HEK293 (cell line): ENCODE results near the gene IRX3.

ENCODE experiments used
- CTCF ChIA-PET: fragments of 350-600 bp; formaldehyde crosslinking; extraction: SDS; loops from one replicate; lab custom pipeline; 2021; ENCODE audit warnings: antibody characterized with exemption; lab: Yijun Ruan, JAX
- POLR2A ChIA-PET: fragments of 300-600 bp; formaldehyde crosslinking; extraction: SDS; loops from one replicate; lab custom pipeline; 2020; ENCODE audit warnings: antibody characterized with exemption, inconsistent platforms; lab: Yijun Ruan, JAX
- H3K27ac ChIP-seq: fragments of 200-500 bp; sonication (Bioruptor generic); 2 replicates; pipeline ENCODE4 v1.5.1; 2014; ENCODE audit warnings: low read depth, low read length, control low read depth, inconsistent platforms; ENCODE audit errors: extremely low read depth
- H3K36me3 ChIP-seq, 2 experiments: fragments of 200-500 bp in 1 of 2; sonication (Bioruptor generic) in 1 of 2; 1 replicate in 1 of 2; 2 replicates in 1 of 2; pipeline ENCODE4 v1.5.1; 2014 to 2017; ENCODE audit warnings: inconsistent platforms in 2 of 2, low read length in 2 of 2; ENCODE audit not compliant: control insufficient read depth in 2 of 2, insufficient read depth in 1 of 2
- H3K4me1 ChIP-seq: fragments of 200-500 bp; sonication (Bioruptor generic); 2 replicates; pipeline ENCODE4 v1.5.1; 2014; ENCODE audit warnings: mild to moderate bottlenecking, low read length, inconsistent platforms; ENCODE audit not compliant: control insufficient read depth, insufficient read depth
- H3K4me3 ChIP-seq: 2 replicates; pipeline ENCODE4 v1.5.1; 2011; ENCODE audit warnings: low read depth, mild to moderate bottlenecking, control low read depth, low read length, moderate library complexity
- H3K9me3 ChIP-seq: fragments of 200-500 bp; sonication (Bioruptor generic); 2 replicates; pipeline ENCODE4 v1.5.1; 2014; ENCODE audit warnings: low read depth, low read length, inconsistent platforms; ENCODE audit not compliant: control insufficient read depth, insufficient read depth
- GLI4 ChIP-seq: fragments of 450-650 bp; formaldehyde crosslinking; IDR thresholded peaks from 2 replicates; pipeline ENCODE4 v1.5.1; 2016; ENCODE audit warnings: missing biosample characterization, missing genetic modification characterization
- HOXA7 ChIP-seq: sonication (generic); formaldehyde crosslinking; IDR thresholded peaks from 2 replicates; pipeline ENCODE4 v1.8.1; 2022; ENCODE audit warnings: missing genetic modification reagents, borderline replicate concordance
- HOXC10 ChIP-seq: sonication (generic); formaldehyde crosslinking; IDR thresholded peaks from 2 replicates; pipeline ENCODE4 v1.8.1; 2023; ENCODE audit warnings: mild to moderate bottlenecking, missing genetic modification reagents
- TSHZ1 ChIP-seq: fragments of 450-650 bp; formaldehyde crosslinking; IDR thresholded peaks from 2 replicates; pipeline ENCODE4 v1.5.1; 2016; ENCODE audit warnings: missing biosample characterization, missing genetic modification characterization, borderline replicate concordance
- ZBTB17 ChIP-seq: fragments of 450-650 bp; formaldehyde crosslinking; IDR thresholded peaks from 2 replicates; pipeline ENCODE4 v1.5.1; 2016; ENCODE audit warnings: missing biosample characterization, missing genetic modification characterization
- ZBTB8A ChIP-seq: fragments of 450-650 bp; formaldehyde crosslinking; IDR thresholded peaks from 2 replicates; pipeline ENCODE4 v1.5.1; 2016; ENCODE audit warnings: missing biosample characterization, missing genetic modification characterization
- ZEB2 ChIP-seq: fragments of 450-650 bp; formaldehyde crosslinking; IDR thresholded peaks from 2 replicates; pipeline ENCODE4 v1.5.1; 2016; ENCODE audit warnings: missing biosample characterization, missing genetic modification characterization
- ZFHX2 ChIP-seq: fragments of 450-650 bp; formaldehyde crosslinking; conservative IDR thresholded peaks from 2 replicates; pipeline ENCODE4 v1.5.1; 2016; ENCODE audit warnings: missing biosample characterization, missing genetic modification characterization
- ZNF239 ChIP-seq: fragments of 450-650 bp; formaldehyde crosslinking; IDR thresholded peaks from 2 replicates; pipeline ENCODE4 v1.5.1; 2016; ENCODE audit warnings: missing biosample characterization, missing genetic modification characterization
- ZNF274 ChIP-seq, 2 experiments: fragments of 200-500 bp in 1 of 2; fragments of 450-650 bp in 1 of 2; sonication (Bioruptor generic) in 1 of 2; formaldehyde crosslinking in 1 of 2; IDR thresholded peaks; 2 replicates each; pipeline versions ENCODE4 v1.5.1 to v1.6.1; 2014 to 2016; ENCODE audit warnings: borderline replicate concordance in 1 of 2, inconsistent platforms in 1 of 2, low read length in 1 of 2, missing biosample characterization in 1 of 2, missing genetic modification characterization in 1 of 2
- ZNF341 ChIP-seq: fragments of 450-650 bp; formaldehyde crosslinking; IDR thresholded peaks from 2 replicates; pipeline ENCODE4; 2016; ENCODE audit warnings: low read depth, missing biosample characterization, missing genetic modification characterization
- ZNF37A ChIP-seq: fragments of 450-650 bp; IDR thresholded peaks from 2 replicates; pipeline ENCODE4 v1.5.1; 2018; ENCODE audit warnings: missing biosample characterization, missing genetic modification characterization
- ZNF404 ChIP-seq: fragments of 450-650 bp; formaldehyde crosslinking; IDR thresholded peaks from 2 replicates; pipeline ENCODE4 v1.5.1; 2017; ENCODE audit warnings: missing biosample characterization, missing genetic modification characterization
- ZNF571 ChIP-seq: fragments of 450-650 bp; formaldehyde crosslinking; IDR thresholded peaks from 2 replicates; pipeline ENCODE4 v1.5.0; 2017; ENCODE audit warnings: missing biosample characterization, missing genetic modification characterization
- ZNF624 ChIP-seq: fragments of 450-650 bp; formaldehyde crosslinking; IDR thresholded peaks from 2 replicates; pipeline ENCODE4 v1.5.1; 2017; ENCODE audit warnings: missing biosample characterization, missing genetic modification characterization
- TF ChIP-seq, protein P1 (sequence below): fragments of 450-650 bp; formaldehyde crosslinking; IDR thresholded peaks from 2 replicates; pipeline ENCODE4 v1.5.1; 2017; ENCODE audit warnings: missing biosample characterization, missing genetic modification characterization
- TF ChIP-seq, protein P2 (sequence below): fragments of 450-650 bp; formaldehyde crosslinking; IDR thresholded peaks from 2 replicates; pipeline ENCODE4 v1.5.1; 2016; ENCODE audit warnings: missing biosample characterization, missing genetic modification characterization
- TF ChIP-seq, protein P3 (sequence below): fragments of 450-650 bp; formaldehyde crosslinking; IDR thresholded peaks from 2 replicates; pipeline ENCODE4 v1.5.1; 2017; ENCODE audit warnings: missing biosample characterization, missing genetic modification characterization
- TF ChIP-seq, protein P4 (sequence below): fragments of 450-650 bp; formaldehyde crosslinking; IDR thresholded peaks from 2 replicates; pipeline ENCODE4 v1.5.1; 2016; ENCODE audit warnings: missing biosample characterization, missing genetic modification characterization
- TF ChIP-seq, protein P5 (sequence below): fragments of 450-650 bp; formaldehyde crosslinking; IDR thresholded peaks from 2 replicates; pipeline ENCODE4 v1.5.1; 2017; ENCODE audit warnings: missing biosample characterization, missing genetic modification characterization

Gene IRX3

DNA sequence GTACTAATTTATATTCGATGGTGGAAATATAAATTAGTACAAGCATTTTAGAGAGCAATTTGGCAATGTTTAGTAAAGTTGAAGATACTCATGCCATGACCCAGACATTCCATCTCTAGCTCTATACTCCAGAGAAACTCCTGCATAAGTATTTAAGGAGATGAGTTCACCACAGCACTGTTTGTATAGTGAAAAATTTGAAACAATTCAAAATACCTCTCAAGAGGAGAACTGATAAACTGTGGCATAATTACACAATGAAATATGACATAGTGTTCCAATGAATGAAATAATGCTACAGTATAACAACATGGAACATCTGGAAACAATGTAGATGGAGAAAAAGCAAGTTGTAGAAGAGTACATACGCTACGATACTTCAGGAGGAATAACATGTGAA is 48.6 kb upstream of the IRX3 start:
- ChIA-PET POLR2A (no interaction called here), CTCF (no interaction called here)
- TF ChIP-seq, protein P1, sequence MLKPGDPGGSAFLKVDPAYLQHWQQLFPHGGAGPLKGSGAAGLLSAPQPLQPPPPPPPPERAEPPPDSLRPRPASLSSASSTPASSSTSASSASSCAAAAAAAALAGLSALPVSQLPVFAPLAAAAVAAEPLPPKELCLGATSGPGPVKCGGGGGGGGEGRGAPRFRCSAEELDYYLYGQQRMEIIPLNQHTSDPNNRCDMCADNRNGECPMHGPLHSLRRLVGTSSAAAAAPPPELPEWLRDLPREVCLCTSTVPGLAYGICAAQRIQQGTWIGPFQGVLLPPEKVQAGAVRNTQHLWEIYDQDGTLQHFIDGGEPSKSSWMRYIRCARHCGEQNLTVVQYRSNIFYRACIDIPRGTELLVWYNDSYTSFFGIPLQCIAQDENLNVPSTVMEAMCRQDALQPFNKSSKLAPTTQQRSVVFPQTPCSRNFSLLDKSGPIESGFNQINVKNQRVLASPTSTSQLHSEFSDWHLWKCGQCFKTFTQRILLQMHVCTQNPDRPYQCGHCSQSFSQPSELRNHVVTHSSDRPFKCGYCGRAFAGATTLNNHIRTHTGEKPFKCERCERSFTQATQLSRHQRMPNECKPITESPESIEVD (tag by site-specific recombination): peak; percentile 57; the same call in 1 of the 2 replicates
- TF ChIP-seq HOXA7 (no peak), ZFHX2 (tag by site-specific recombination) (no peak)
- H3K9me3 ChIP-seq: no peaks in the 10 kb centered on the region
- H3K36me3 ChIP-seq: no peaks in the 10 kb centered on the region
- H3K27ac ChIP-seq: no peak overlapping the region
- H3K4me3 ChIP-seq: no peak overlapping the region
- 0 out of 2 replicates have a peak, but pooled peaks cover 2% of the 10 kb centered on the region for H3K4me1 ChIP-seq

DNA sequence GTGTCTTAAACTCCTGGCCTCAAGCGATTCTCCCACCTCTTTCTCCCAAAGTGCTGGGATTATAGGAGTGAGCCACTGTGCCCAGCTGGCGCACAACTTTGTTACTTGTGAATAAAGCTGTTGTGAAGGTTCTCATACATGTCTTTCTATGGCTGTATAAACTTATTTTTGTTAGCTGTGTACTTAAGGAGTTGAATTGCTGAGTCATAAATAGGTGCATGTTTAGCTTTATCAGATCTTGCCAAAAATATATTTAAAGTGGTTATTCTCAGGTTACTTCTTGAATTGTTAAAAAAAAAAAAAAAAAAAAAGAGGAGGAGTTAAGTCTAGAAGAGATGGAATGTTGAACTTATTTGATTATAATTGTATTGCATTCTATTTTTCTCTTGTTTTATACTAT is 47.6 kb upstream of the IRX3 start:
- CTCF ChIA-PET: interaction anchor here (0.6 kb wide), 1 partner anchor 1167 kb away, joined by 5 read pairs; no protein-coding TSS in a partner anchor
- TF ChIP-seq ZNF571: no peak
- no peak for TF ChIP-seq ZNF37A (tag by site-specific recombination)
- TF ChIP-seq ZNF624: no peak
- TF ChIP-seq TSHZ1: no peak
- no peak for TF ChIP-seq ZNF274 (IDR thresholded peaks at IDR 0.05; ENCODE audit: low read length)
- no peak for TF ChIP-seq ZNF274 (tag by site-specific recombination; IDR thresholded peaks at IDR 0.05; ENCODE audit: borderline replicate concordance)
- TF ChIP-seq, protein P2, sequence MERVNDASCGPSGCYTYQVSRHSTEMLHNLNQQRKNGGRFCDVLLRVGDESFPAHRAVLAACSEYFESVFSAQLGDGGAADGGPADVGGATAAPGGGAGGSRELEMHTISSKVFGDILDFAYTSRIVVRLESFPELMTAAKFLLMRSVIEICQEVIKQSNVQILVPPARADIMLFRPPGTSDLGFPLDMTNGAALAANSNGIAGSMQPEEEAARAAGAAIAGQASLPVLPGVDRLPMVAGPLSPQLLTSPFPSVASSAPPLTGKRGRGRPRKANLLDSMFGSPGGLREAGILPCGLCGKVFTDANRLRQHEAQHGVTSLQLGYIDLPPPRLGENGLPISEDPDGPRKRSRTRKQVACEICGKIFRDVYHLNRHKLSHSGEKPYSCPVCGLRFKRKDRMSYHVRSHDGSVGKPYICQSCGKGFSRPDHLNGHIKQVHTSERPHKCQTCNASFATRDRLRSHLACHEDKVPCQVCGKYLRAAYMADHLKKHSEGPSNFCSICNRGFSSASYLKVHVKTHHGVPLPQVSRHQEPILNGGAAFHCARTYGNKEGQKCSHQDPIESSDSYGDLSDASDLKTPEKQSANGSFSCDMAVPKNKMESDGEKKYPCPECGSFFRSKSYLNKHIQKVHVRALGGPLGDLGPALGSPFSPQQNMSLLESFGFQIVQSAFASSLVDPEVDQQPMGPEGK (tag by site-specific recombination): no peak
- no peak for TF ChIP-seq GLI4 (tag by site-specific recombination)
- TF ChIP-seq, protein P3, sequence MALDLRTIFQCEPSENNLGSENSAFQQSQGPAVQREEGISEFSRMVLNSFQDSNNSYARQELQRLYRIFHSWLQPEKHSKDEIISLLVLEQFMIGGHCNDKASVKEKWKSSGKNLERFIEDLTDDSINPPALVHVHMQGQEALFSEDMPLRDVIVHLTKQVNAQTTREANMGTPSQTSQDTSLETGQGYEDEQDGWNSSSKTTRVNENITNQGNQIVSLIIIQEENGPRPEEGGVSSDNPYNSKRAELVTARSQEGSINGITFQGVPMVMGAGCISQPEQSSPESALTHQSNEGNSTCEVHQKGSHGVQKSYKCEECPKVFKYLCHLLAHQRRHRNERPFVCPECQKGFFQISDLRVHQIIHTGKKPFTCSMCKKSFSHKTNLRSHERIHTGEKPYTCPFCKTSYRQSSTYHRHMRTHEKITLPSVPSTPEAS (tag by site-specific recombination): no peak
- TF ChIP-seq ZNF341 (tag by site-specific recombination): no peak
- TF ChIP-seq ZBTB8A (tag by site-specific recombination): no peak
- no peak for TF ChIP-seq HOXC10 (CRISPR knock-in tag)
- TF ChIP-seq, protein P4, sequence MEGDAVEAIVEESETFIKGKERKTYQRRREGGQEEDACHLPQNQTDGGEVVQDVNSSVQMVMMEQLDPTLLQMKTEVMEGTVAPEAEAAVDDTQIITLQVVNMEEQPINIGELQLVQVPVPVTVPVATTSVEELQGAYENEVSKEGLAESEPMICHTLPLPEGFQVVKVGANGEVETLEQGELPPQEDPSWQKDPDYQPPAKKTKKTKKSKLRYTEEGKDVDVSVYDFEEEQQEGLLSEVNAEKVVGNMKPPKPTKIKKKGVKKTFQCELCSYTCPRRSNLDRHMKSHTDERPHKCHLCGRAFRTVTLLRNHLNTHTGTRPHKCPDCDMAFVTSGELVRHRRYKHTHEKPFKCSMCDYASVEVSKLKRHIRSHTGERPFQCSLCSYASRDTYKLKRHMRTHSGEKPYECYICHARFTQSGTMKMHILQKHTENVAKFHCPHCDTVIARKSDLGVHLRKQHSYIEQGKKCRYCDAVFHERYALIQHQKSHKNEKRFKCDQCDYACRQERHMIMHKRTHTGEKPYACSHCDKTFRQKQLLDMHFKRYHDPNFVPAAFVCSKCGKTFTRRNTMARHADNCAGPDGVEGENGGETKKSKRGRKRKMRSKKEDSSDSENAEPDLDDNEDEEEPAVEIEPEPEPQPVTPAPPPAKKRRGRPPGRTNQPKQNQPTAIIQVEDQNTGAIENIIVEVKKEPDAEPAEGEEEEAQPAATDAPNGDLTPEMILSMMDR (tag by site-specific recombination): no peak
- no peak for TF ChIP-seq ZNF404
- TF ChIP-seq ZEB2: no peak
- TF ChIP-seq ZBTB17: no peak
- TF ChIP-seq, protein P5, sequence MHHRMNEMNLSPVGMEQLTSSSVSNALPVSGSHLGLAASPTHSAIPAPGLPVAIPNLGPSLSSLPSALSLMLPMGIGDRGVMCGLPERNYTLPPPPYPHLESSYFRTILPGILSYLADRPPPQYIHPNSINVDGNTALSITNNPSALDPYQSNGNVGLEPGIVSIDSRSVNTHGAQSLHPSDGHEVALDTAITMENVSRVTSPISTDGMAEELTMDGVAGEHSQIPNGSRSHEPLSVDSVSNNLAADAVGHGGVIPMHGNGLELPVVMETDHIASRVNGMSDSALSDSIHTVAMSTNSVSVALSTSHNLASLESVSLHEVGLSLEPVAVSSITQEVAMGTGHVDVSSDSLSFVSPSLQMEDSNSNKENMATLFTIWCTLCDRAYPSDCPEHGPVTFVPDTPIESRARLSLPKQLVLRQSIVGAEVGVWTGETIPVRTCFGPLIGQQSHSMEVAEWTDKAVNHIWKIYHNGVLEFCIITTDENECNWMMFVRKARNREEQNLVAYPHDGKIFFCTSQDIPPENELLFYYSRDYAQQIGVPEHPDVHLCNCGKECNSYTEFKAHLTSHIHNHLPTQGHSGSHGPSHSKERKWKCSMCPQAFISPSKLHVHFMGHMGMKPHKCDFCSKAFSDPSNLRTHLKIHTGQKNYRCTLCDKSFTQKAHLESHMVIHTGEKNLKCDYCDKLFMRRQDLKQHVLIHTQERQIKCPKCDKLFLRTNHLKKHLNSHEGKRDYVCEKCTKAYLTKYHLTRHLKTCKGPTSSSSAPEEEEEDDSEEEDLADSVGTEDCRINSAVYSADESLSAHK (tag by site-specific recombination): no peak
- no peak for TF ChIP-seq ZNF239 (tag by site-specific recombination)
- Histone ChIP-seq H3K36me3 (no peaks in the 10 kb centered on the region), H3K4me3 (no peak overlapping the region), H3K4me1 (0 out of 2 replicates have a peak, but pooled peaks cover 2% of the 10 kb centered on the region), H3K9me3 (no peaks in the 10 kb centered on the region), H3K27ac (no peak overlapping the region)
- POLR2A ChIA-PET: no interaction called here
